HG03039 (cell line): Measurements from ENCODE around the gene ERF.
"Not testable (repeated sequence)": the region's sequence is repeated elsewhere in the genome, so short reads cannot be mapped to it uniquely, and the experiment has no call there.

ENCODE experiments used
- ATAC-seq: cut with Tn5 transposase; IDR thresholded peaks from one replicate; pipeline ENCODE4 v1.9.1; 2021; ENCODE audit warnings: mild to moderate bottlenecking, moderate library complexity; ENCODE audit not compliant: unreplicated experiment

The ERF gene

GRCh38 chr19:42275517-42275916 is 20.6 kb upstream of the ERF start:
- no peak for ATAC-seq

GRCh38 chr19:42275103-42275502 is 20.2 kb upstream of the ERF start:
- no peak for ATAC-seq

- ATAC-seq: no peak
Observed at GRCh38 chr19:42274065-42274682, 19.2 kb upstream of the ERF start.

GRCh38 chr19:42273407-42274064 is 18.6 kb upstream of the ERF start:
- ATAC-seq: no peak

- ATAC-seq: no peak
Observed at GRCh38 chr19:42272989-42273406, 18.1 kb upstream of the ERF start.

GRCh38 chr19:42272535-42272897 is 17.6 kb upstream of the ERF start:
- no peak for ATAC-seq

- ATAC-seq: no peak
Observed at GRCh38 chr19:42271861-42272534, 17.1 kb upstream of the ERF start.

GRCh38 chr19:42271045-42271419 is 16.1 kb upstream of the ERF start:
- ATAC-seq: no peak

- ATAC-seq: no peak
Observed at GRCh38 chr19:42270346-42271044, 15.6 kb upstream of the ERF start.

- no peak for ATAC-seq
Observed at GRCh38 chr19:42269478-42270345, 14.8 kb upstream of the ERF start.

GRCh38 chr19:42268704-42269477 is 14.0 kb upstream of the ERF start, which contains the start of gene CIC:
CIC (plus strand) TSS chr19:42269252; CDS start chr19:42271784, 2,532 bp downstream.
- peak; percentile 75 for ATAC-seq

GRCh38 chr19:42268142-42268703 is 13.3 kb upstream of the ERF start:
- peak; percentile 46 for ATAC-seq

- no peak for ATAC-seq
Observed at GRCh38 chr19:42267644-42268141, 12.8 kb upstream of the ERF start.

GRCh38 chr19:42266928-42267603 is 12.1 kb upstream of the ERF start:
- ATAC-seq: not testable (repeated sequence)

- ATAC-seq: not testable (repeated sequence)
Observed at GRCh38 chr19:42266105-42266504, 11.2 kb upstream of the ERF start.

GRCh38 chr19:42261763-42262162 is 6.8 kb upstream of the ERF start:
- ATAC-seq: no peak

- not testable (repeated sequence) for ATAC-seq
Observed at GRCh38 chr19:42257842-42258241, 2.9 kb upstream of the ERF start.
